Measurements from ENCODE around the gene PPP1R13L. TPM values are rescaled to one million over a fixed set of nuclear protein-coding genes. Genes with fewer than 3 reads are reported as not detected.
A peak's percentile ranks its signal among the peaks of the same experiment; 100 is the strongest.

Gene PPP1R13L
- total RNA-seq, 1 experiment from 2014 or later = 10.1 TPM

GRCh38 chr19:45354241-45354842 is 50.5 kb downstream of the PPP1R13L start:
- in situ Hi-C loops (cut with HindIII; ENCODE audit: low pct_unique_long_range_greater_than_20kb, low sequenced_read_pairs) = no loop called here
- no peak for DNase-seq (ENCODE audit: low read depth)

GRCh38 chr19:45352914-45353796 is 51.7 kb downstream of the PPP1R13L start:
- no peak for DNase-seq (ENCODE audit: low read depth)
- in situ Hi-C loops (cut with HindIII; ENCODE audit: low pct_unique_long_range_greater_than_20kb, low sequenced_read_pairs) = no loop called here

DNA sequence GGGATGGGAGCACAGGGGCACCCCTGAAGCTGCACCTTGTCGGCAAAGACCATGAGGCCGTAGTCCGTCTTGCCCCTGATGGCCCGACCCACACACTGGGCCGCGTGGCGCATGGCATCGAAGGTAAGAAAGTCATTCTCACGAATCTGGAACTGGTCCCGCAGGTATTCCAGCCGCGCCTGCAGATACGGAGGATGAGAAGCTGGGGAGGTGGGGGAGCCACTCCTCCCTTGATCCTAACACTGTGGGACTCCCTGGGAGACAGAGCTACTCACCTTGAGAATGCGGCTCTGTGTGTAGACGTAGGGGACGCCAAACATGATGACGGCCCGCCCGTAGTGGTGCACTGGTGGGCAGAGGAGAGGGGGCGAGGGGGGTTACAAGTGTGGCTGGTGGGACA is 52.4 kb downstream of the PPP1R13L start:
- in situ Hi-C loops (cut with HindIII; ENCODE audit: low pct_unique_long_range_greater_than_20kb, low sequenced_read_pairs) = no loop called here
- no peak for DNase-seq (ENCODE audit: low read depth)

GRCh38 chr19:45352062-45352461 is 52.8 kb downstream of the PPP1R13L start:
- in situ Hi-C loops (cut with HindIII; ENCODE audit: low pct_unique_long_range_greater_than_20kb, low sequenced_read_pairs) = no loop called here
- DNase-seq (ENCODE audit: low read depth) = no peak

GRCh38 chr19:45351401-45351952 is 53.4 kb downstream of the PPP1R13L start:
- in situ Hi-C loops (cut with HindIII; ENCODE audit: low pct_unique_long_range_greater_than_20kb, low sequenced_read_pairs) = no loop called here
- no peak for DNase-seq (ENCODE audit: low read depth)

DNA sequence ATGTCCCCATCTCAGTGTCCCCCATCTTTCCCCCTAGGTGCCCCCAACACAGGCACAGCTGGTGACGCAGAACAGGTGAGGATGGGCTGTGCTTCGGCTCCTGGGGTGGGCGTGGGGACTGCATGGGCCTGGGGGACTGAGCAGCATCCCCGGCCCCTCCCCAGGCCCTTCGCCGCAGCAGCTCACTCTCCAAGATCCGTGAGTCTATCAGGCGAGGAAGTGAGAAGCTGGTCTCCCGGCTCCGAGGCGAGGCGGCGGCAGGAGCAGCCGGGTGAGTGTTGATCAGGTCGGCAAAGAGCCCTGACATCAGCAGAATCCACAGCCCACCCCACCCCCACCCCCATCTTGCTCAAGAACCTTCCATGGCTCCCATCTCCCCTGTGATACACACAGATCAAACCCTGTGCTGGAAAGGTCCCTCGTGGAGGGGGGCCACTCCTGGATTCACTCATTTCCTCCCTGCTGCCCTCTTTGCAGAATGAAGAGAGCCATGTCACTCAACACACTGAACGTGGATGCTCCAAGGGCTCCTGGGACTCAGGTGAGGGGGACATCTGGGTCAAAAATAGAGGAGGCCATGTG is 54.3 kb downstream of the PPP1R13L start:
- in situ Hi-C loops (cut with HindIII; ENCODE audit: low pct_unique_long_range_greater_than_20kb, low sequenced_read_pairs) = no loop called here
- DNase-seq (ENCODE audit: low read depth) = no peak

DNA sequence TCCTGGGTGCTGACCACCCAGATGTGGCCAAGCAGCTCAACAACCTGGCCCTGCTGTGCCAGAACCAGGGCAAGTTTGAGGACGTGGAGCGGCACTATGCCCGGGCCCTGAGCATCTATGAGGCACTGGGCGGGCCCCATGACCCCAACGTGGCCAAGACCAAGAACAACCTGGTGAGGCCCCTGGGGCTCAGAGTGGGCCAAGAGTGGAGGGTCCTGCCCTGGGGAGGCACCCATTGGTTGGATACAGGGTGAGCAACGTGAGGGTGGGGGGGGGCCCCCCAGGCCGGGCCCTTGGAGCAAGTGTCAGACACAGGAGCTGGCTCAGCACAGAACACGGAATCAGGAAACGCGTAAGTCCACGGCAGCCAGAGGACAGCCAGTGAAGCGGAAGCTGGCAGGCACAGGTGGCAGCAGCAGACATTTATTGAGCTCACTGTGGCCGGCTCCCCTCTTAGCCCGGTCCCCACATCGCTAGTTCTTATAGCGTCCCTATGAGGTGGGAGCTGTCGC is 55.4 kb downstream of the PPP1R13L start:
- in situ Hi-C loops (cut with HindIII; ENCODE audit: low pct_unique_long_range_greater_than_20kb, low sequenced_read_pairs) = no loop called here
- DNase-seq (ENCODE audit: low read depth) = no peak

DNA sequence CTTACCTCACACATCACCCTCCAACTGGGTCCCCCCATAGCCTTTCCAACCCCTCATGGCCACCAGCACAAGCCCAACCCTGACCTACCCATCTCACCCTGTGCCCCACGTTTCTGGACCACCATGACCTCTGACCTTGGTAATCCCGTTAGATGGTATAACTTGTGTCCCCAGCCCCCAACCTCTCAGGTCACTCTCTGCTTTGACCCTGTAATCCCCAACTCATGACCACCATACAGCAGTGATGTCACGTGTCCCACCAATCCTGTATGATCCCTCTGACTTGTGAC is 55.8 kb downstream of the PPP1R13L start:
- in situ Hi-C loops (cut with HindIII; ENCODE audit: low pct_unique_long_range_greater_than_20kb, low sequenced_read_pairs) = no loop called here
- no peak for DNase-seq (ENCODE audit: low read depth)

- DNase-seq (ENCODE audit: low read depth) = no peak
- in situ Hi-C loops (cut with HindIII; ENCODE audit: low pct_unique_long_range_greater_than_20kb, low sequenced_read_pairs) = no loop called here
Measured at GRCh38 chr19:45348367-45349125, 56.3 kb downstream of the PPP1R13L start.

GRCh38 chr19:45347570-45348366 is 57.1 kb downstream of the PPP1R13L start:
- no peak for DNase-seq (ENCODE audit: low read depth)
- in situ Hi-C loops (cut with HindIII; ENCODE audit: low pct_unique_long_range_greater_than_20kb, low sequenced_read_pairs) = no loop called here

GRCh38 chr19:45346449-45346848 is 58.4 kb downstream of the PPP1R13L start:
- no peak for DNase-seq (ENCODE audit: low read depth)
- in situ Hi-C loops (cut with HindIII; ENCODE audit: low pct_unique_long_range_greater_than_20kb, low sequenced_read_pairs) = no loop called here

GRCh38 chr19:45345506-45345860 is 59.4 kb downstream of the PPP1R13L start:
- in situ Hi-C loops (cut with HindIII; ENCODE audit: low pct_unique_long_range_greater_than_20kb, low sequenced_read_pairs) = no loop called here
- DNase-seq (ENCODE audit: low read depth) = no peak

- no peak for DNase-seq (ENCODE audit: low read depth)
- in situ Hi-C loops (cut with HindIII; ENCODE audit: low pct_unique_long_range_greater_than_20kb, low sequenced_read_pairs) = no loop called here
Measured at GRCh38 chr19:45344621-45345505, 60.0 kb downstream of the PPP1R13L start.

DNA sequence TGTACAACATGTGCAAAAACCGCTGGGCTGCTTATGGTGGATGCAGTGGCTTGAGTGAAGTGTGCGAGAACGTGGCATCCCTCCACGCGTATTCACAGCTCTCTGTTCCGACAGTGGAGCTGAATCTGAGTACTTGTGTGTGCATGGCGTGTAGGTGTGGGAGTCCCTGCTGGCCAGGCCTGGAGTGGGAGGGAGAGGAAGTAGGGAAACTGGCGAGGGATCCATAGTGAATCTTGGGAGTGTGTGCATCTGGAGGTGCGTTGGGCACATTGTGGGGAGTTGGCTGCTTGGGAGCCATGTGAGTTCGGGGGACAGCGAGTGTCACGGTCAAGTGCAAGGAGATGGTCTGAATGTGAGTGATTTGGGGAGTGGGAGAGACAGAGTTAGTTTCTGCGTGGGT is 62.0 kb downstream of the PPP1R13L start:
- in situ Hi-C loops (cut with HindIII; ENCODE audit: low pct_unique_long_range_greater_than_20kb, low sequenced_read_pairs) = no loop called here
- DNase-seq (ENCODE audit: low read depth) = no peak

GRCh38 chr19:45340899-45341453 is 63.9 kb downstream of the PPP1R13L start:
- peak; percentile 35 for DNase-seq (ENCODE audit: low read depth)
- in situ Hi-C loops (cut with HindIII; ENCODE audit: low pct_unique_long_range_greater_than_20kb, low sequenced_read_pairs) = no loop called here

- in situ Hi-C loops (cut with HindIII; ENCODE audit: low pct_unique_long_range_greater_than_20kb, low sequenced_read_pairs) = no loop called here
- peak; percentile 50 for DNase-seq (ENCODE audit: low read depth)
Measured at GRCh38 chr19:45340232-45340898, 64.5 kb downstream of the PPP1R13L start, which contains the start of gene KLC3. TSS of gene KLC3 (plus strand) at chr19:45340750. CDS start at chr19:45345542, 4,792 bp downstream.
